Measurements from ENCODE around the gene AK8. TPM values are rescaled to one million over a fixed set of nuclear protein-coding genes. Genes with fewer than 3 reads are reported as not detected.

AK8 gene
- total and polyA plus RNA-seq, 8 donors, result 0.56 to 0.89 (median 0.60) TPM; not detected in 5

GRCh38 chr9:132824951-132825350 lies 53.1 kb downstream of the AK8 start:
- Histone ChIP-seq H3K36me3 (no peaks in the 10 kb centered on the region), H3K27me3 (peaks cover 0 to 7% (median 0%) of the 10 kb centered on the region in 3 donors), H3K4me3 (no peak overlapping the region), H3K9me3 (no peaks in the 10 kb centered on the region), H3K27ac (no peak overlapping the region), H3K4me1 (no peaks in the 10 kb centered on the region)
- TF ChIP-seq EP300 (IDR thresholded peaks at IDR 0.05), result no peak
- TF ChIP-seq CTCF (IDR thresholded peaks at IDR 0.05), result no peak
- no peak for TF ChIP-seq POLR2AphosphoS5 (IDR thresholded peaks at IDR 0.05)
- no peak for TF ChIP-seq POLR2A (IDR thresholded peaks at IDR 0.05)
- DNase-seq, result no peak
- intact Hi-C loops (cut with DNase I; ENCODE audit: low total_unique reads), result no loop called here
- 70 to 83% (median 78%) methylated on average over 2 of the region's 2 CpGs for WGBS, 5 donors

- H3K9me3 ChIP-seq, result no peaks in the 10 kb centered on the region
- no peak for TF ChIP-seq EP300 (IDR thresholded peaks at IDR 0.05)
- no peak for TF ChIP-seq CTCF (IDR thresholded peaks at IDR 0.05)
- TF ChIP-seq POLR2AphosphoS5 (IDR thresholded peaks at IDR 0.05), result no peak
- no peak for TF ChIP-seq POLR2A (IDR thresholded peaks at IDR 0.05)
- WGBS, 5 donors, result 81 to 91% (median 85%) methylated on average over 6 to 8 of the region's 8 CpGs
- intact Hi-C loops (cut with DNase I; ENCODE audit: low total_unique reads), result no loop called here
- H3K4me3 ChIP-seq, result no peak overlapping the region
- H3K4me1 ChIP-seq, result no peaks in the 10 kb centered on the region
- no peak for DNase-seq
- no peaks in the 10 kb centered on the region for H3K36me3 ChIP-seq
- peaks cover 0 to 7% (median 0%) of the 10 kb centered on the region in 3 donors for H3K27me3 ChIP-seq
- no peak overlapping the region for H3K27ac ChIP-seq
Measured at GRCh38 chr9:132824151-132824550, 53.9 kb downstream of the AK8 start.

- no peak overlapping the region for H3K4me3 ChIP-seq
- intact Hi-C loops (cut with DNase I; ENCODE audit: low total_unique reads), result no loop called here
- H3K36me3 ChIP-seq, result no peaks in the 10 kb centered on the region
- no peaks in the 10 kb centered on the region for H3K4me1 ChIP-seq
- H3K27me3 ChIP-seq, result peaks cover 0 to 7% (median 0%) of the 10 kb centered on the region in 3 donors
- no peaks in the 10 kb centered on the region for H3K9me3 ChIP-seq
- no peak overlapping the region for H3K27ac ChIP-seq
- TF ChIP-seq POLR2A (IDR thresholded peaks at IDR 0.05), result no peak
- TF ChIP-seq POLR2AphosphoS5 (IDR thresholded peaks at IDR 0.05), result no peak
- no peak for TF ChIP-seq CTCF (IDR thresholded peaks at IDR 0.05)
- TF ChIP-seq EP300 (IDR thresholded peaks at IDR 0.05), result no peak
- 64 to 75% (median 69%) methylated on average over 15 to 18 of the region's 18 CpGs for WGBS, 5 donors
- DNase-seq, result no peak
Measured at GRCh38 chr9:132823370-132824145, 54.5 kb downstream of the AK8 start.

- 73 to 83% (median 79%) methylated on average over 11 of the region's 11 CpGs for WGBS, 5 donors
- no peak overlapping the region for H3K4me3 ChIP-seq
- intact Hi-C loops (cut with DNase I; ENCODE audit: low total_unique reads), result no loop called here
- peaks cover 0 to 7% (median 0%) of the 10 kb centered on the region in 3 donors for H3K27me3 ChIP-seq
- TF ChIP-seq POLR2A (IDR thresholded peaks at IDR 0.05) (no peak), CTCF (IDR thresholded peaks at IDR 0.05) (no peak), EP300 (IDR thresholded peaks at IDR 0.05) (no peak), POLR2AphosphoS5 (IDR thresholded peaks at IDR 0.05) (no peak)
- no peaks in the 10 kb centered on the region for H3K4me1 ChIP-seq
- no peak overlapping the region for H3K27ac ChIP-seq
- peaks cover 0 to 5% (median 0%) of the 10 kb centered on the region in 4 donors for H3K9me3 ChIP-seq
- DNase-seq, result no peak
- H3K36me3 ChIP-seq, result no peaks in the 10 kb centered on the region
Measured at GRCh38 chr9:132820169-132820944, 57.7 kb downstream of the AK8 start.

Measured in stomach (tissue), 9 donors.